ENCODE results near the gene RAD51B.

Gene RAD51B

GRCh38 chr14:68442828-68443629 is 623.5 kb downstream of the RAD51B start:
- no peak overlapping the region for H3K27ac ChIP-seq
- TF ChIP-seq ZFX (IDR thresholded peaks at IDR 0.05) (no peak), CTCF (conservative IDR thresholded peaks at IDR 0.05) (no peak)

- no peak overlapping the region for H3K27ac ChIP-seq
- TF ChIP-seq CTCF (conservative IDR thresholded peaks at IDR 0.05) (no peak), ZFX (IDR thresholded peaks at IDR 0.05) (no peak)
Observed at GRCh38 chr14:68444449-68445168, 625.0 kb downstream of the RAD51B start.

- H3K27ac ChIP-seq = no peak overlapping the region
Observed at GRCh38 chr14:68446243-68447040, 626.9 kb downstream of the RAD51B start.

GRCh38 chr14:68447581-68448251 is 628.1 kb downstream of the RAD51B start:
- TF ChIP-seq ZFX (IDR thresholded peaks at IDR 0.05) = no peak
- no peak for TF ChIP-seq CTCF (conservative IDR thresholded peaks at IDR 0.05)
- no peak overlapping the region for H3K27ac ChIP-seq

More at GRCh38 chr14:68446243-68447040, 626.9 kb downstream of the RAD51B start:
- no peak for TF ChIP-seq CTCF (conservative IDR thresholded peaks at IDR 0.05)
- no peak for TF ChIP-seq ZFX (IDR thresholded peaks at IDR 0.05)

GRCh38 chr14:68448252-68448902 is 628.8 kb downstream of the RAD51B start:
- no peak overlapping the region for H3K27ac ChIP-seq
- TF ChIP-seq CTCF (conservative IDR thresholded peaks at IDR 0.05) = no peak
- no peak for TF ChIP-seq ZFX (IDR thresholded peaks at IDR 0.05)

- TF ChIP-seq CTCF (conservative IDR thresholded peaks at IDR 0.05) = no peak
- TF ChIP-seq ZFX (IDR thresholded peaks at IDR 0.05) = no peak
- no peak overlapping the region for H3K27ac ChIP-seq
Observed at GRCh38 chr14:68449561-68450181, 630.1 kb downstream of the RAD51B start.

Measured in C4-2B (cell line).